Lung microvascular endothelial cell (primary cell): Measurements from ENCODE around the gene ADRA2C. TPM values are rescaled to one million over a fixed set of nuclear protein-coding genes. Genes with fewer than 3 reads are reported as not detected.

Source experiments
- DNase-seq, 2 donors: peaks; one replicate each; pipeline versions ENCODE4 v3.0.0 to v3.0.0-alpha.2; 2010; ENCODE audit warnings: low read depth in 2 of 2
- total RNA-seq: library from RNA; depleted of rRNA; stranded (reverse); fragments of >200 nt; gene quantifications from 2 replicates; pipeline ENCODE4 v1.2.1, GENCODE V29; 2014

ADRA2C gene
- under 0.01 TPM in 2 replicates for total RNA-seq

GRCh38 chr4:3766036-3766784, at the start of gene ADRA2C:
TSS of gene ADRA2C (plus strand) at chr4:3766385. CDS start at chr4:3766607, 222 bp downstream.
- peak in 1 of 2 donors; percentile 43 for DNase-seq

- DNase-seq: no peak
Observed at GRCh38 chr4:3716631-3717235, 49.5 kb upstream of the ADRA2C start.

GRCh38 chr4:3717241-3717640, 48.9 kb upstream of the ADRA2C start:
- no peak for DNase-seq

GRCh38 chr4:3718462-3718861, 47.7 kb upstream of the ADRA2C start:
- no peak for DNase-seq

GRCh38 chr4:3719191-3719590, 47.0 kb upstream of the ADRA2C start:
- DNase-seq: no peak

GRCh38 chr4:3719836-3720235, 46.3 kb upstream of the ADRA2C start:
- no peak for DNase-seq

GRCh38 chr4:3720466-3720865, 45.7 kb upstream of the ADRA2C start:
- DNase-seq: no peak

- DNase-seq: no peak
Observed at GRCh38 chr4:3721186-3721585, 45.0 kb upstream of the ADRA2C start.

- no peak for DNase-seq
Observed at GRCh38 chr4:3721627-3722026, 44.6 kb upstream of the ADRA2C start.

- no peak for DNase-seq
Observed at GRCh38 chr4:3722446-3723231, 43.5 kb upstream of the ADRA2C start.

- DNase-seq: no peak
Observed at GRCh38 chr4:3723232-3723642, 42.9 kb upstream of the ADRA2C start.

- DNase-seq: no peak
Observed at GRCh38 chr4:3724319-3725231, 41.6 kb upstream of the ADRA2C start.

GRCh38 chr4:3725936-3726870, 40.0 kb upstream of the ADRA2C start:
- DNase-seq: no peak

- no peak for DNase-seq
Observed at GRCh38 chr4:3727847-3728469, 38.2 kb upstream of the ADRA2C start.

- DNase-seq: no peak
Observed at GRCh38 chr4:3729188-3729881, 36.9 kb upstream of the ADRA2C start.

GRCh38 chr4:3729882-3730226, 36.3 kb upstream of the ADRA2C start:
- no peak for DNase-seq

- DNase-seq: no peak
Observed at GRCh38 chr4:3730422-3731190, 35.6 kb upstream of the ADRA2C start.
